ENCODE results near the gene GDF10.

Gene GDF10

DNA sequence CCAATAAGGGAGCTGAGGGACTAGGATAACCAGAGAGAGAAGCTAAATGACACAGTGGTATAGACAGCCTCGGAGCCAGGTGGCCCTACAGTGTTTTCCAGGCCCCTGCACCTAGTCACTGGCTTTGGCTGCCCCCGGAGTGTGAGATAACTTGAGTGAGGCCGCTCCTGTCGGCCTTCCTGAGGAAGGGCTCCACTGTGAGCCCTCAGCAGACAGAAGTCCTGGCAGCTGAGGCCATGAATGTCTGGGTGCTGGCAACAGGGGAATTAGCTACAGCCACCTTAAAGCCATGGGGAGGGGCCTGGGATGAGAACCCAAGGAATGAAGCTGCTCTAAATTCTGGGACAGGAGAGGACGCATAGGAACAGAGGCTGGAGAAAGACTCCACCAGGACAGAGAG is 4.6 kb upstream of the GDF10 start:
- no peak for DNase-seq

DNA sequence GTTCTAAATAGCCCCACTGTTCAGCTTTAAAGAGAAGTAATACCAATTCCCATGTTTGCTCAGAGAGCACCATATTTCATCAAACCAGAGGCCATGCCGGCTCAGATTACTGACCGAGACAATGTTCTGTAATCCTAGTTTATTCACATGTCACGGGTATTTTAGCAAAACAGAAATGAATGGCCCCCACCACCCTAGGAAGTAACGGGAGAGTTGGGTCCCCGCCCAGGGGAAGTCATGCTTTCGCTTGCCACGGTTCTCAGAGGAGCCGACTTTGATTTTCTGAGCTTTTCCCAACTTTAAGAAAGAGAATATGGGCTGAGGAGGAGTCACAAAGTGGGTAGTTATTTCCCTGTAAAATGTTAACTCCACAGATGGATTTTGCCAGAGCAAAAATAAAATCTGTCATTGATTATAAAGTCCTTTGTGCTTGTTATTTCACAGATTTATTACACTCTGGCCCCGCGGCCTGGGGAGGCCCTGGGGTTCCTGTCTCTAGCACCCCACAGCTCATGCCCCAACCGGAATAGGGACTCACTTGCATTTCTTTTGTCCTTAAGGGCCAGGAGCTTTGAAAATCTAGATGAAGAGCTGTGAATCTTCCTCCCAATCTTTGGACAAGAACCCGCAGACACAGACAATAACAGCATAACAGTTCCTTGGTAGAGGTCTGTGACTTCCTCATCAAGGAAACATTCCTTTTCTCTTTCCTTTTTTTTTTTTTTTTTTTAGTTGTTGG is 3.7 kb upstream of the GDF10 start:
- DNase-seq: no peak

DNA sequence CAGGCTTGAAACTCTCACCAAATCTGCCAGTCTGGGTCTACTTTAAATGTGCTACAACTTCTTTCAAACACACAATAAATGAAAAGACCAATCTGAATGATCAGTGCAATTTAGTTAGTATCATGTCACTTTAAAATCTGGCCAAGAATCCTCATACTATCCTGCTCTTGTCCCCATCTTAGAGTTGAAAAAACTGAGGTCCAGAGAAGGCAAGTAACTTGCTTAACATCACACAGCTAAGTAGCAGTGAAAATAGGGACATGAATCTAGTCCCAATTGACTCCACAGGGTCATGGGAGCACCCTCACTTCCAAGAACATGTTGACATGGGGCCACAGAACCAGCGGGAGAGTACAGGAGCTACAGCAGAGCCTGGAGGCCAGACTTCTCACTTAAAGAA is 3.1 kb upstream of the GDF10 start:
- no peak for DNase-seq

DNA sequence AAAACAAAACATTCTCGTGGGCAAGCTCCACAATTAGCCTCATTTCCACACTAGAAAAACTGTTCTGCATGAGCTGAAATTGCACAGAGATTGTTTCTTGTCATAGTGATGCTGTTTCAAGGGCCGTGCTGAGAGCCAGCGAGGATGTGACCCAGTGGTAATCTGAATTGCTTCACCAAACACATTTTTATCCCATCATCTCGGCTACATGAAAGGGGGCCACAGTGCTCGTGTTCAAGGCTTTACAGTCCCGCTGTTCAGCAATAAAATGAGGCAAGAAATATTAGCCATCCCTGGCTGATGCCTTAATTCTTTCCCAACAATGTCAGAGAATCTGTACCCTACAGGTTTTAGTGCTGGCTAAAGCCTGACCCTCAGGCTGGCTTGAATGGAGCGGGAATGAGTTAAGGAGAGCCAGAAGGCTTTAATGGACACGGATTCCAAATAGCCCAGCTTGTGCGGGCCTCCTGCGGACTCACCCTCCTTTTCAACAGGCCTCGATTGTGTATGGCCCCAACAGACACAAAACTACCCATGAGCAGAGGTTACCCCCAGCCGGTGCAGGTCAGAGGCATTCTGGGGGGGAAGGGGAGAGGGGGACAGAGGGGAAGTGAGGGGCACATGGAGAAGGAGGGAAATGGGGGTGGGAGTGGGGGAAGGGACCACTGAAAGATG is 2.0 kb upstream of the GDF10 start:
- DNase-seq: no peak

DNA sequence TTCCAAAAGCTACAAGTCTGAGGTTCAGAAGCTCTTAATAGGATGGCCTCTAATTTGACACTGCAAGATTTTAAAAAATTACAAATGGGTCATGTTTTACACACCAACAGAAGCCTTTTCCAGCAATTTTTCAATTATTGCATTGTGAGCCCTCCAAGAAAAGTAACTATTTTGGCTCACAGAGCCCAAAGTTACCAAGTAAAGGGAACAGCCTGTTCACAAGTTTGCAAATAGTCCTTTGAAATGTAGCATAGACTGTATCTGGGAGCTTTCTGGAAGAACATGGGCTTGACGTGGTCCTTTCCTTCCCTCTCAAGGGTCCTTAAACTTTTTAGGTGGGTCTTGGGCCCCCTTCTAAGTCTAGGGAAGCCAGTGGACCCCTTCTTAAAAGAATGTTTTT is 1.3 kb upstream of the GDF10 start:
- no peak for DNase-seq

DNA sequence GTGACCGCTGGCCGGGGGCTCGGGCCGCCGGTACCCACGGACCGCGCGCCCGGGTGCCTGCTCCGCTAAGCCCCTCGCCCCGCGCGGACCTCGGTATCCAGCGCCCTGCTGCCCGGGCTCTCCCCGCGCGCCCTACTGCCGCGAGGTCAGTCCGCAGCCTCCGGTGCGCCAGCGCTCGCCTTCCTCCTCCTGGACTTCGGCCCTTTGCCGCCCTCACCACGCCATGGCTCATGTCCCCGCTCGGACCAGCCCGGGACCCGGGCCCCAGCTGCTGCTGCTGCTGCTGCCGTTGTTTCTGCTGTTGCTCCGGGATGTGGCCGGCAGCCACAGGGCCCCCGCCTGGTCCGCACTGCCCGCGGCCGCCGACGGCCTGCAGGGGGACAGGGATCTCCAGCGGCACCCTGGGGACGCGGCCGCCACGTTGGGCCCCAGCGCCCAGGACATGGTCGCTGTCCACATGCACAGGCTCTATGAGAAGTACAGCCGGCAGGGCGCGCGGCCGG is 483 bp downstream of the GDF10 start:
- no peak for DNase-seq

DNA sequence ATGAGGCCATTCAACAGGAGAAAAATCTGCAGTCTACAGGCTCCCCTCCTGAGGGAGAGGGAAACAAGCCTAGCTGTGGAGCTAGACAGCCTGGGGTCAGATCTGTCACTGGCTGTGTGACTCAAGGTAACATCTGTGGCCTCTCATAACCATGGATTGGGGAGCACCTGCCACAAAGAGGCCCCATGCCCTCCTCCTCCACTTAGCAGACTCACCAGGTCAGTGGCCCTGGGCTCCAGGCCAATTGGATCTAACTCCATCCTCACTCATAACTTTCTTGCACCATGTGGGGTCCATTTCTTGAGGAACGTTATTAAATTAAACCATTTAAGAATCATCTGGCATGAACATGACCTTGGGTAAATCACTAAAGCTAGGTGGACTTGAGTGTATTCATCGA is 1.8 kb downstream of the GDF10 start:
- DNase-seq: no peak

DNA sequence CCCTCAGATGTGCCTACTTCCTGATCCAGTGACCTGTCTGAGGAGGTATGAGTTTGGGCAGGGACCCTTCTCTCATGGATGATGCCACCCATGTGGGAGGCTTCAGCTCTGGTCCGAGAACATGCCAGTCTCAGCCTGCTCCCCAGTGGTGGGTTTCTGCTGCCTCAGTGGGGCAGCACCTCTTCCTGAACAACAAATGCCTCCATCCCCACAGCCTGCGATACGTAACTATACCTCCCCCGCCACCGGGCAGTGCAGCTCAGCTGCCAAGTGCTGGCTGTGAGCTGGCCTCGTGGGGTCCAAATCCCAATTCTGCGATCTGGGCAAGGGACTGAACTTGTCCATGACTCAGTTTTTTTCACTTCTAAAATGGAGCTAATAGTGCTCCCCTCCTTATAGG is 3.1 kb downstream of the GDF10 start:
- DNase-seq: no peak

DNA sequence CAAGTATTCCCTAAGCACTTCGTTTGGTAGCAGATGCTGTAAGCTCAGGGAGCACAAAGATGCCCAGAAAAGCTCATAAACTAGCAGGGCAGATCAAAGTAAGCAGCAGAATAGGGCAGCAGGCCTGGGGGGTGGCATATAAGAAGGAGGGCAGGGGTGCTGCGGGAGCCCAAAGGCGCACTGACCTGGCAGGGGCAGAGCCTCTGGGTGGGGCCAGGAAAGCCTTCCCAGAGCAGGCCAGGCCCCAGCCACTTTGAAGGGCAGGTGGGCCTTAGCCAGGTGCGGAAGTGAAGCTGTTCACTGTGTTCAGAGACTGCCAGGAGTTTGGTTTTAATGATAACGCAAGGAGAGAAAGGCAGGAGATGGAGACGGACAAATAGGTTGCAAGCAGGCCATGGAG is 3.9 kb downstream of the GDF10 start:
- DNase-seq: no peak

DNA sequence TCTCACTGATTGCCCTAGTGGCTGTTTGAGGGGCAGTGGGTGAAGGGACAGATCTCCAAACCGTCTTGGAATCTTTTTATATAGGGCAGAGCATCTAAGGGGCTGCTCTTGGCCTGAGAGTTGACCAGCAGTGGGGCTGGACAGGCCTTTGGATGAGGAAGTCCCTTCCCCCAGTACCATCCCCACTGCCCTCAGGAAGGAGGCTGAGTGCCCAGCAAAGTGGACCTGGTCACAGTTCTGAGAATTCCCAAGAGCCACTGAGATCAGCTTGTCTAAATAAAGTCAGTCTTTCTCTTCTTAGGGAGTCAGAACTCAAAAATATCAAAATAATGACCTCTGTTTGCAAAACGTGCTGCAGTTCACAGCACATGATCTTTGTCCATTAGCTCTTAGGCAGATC is 5.6 kb downstream of the GDF10 start:
- DNase-seq: no peak

DNA sequence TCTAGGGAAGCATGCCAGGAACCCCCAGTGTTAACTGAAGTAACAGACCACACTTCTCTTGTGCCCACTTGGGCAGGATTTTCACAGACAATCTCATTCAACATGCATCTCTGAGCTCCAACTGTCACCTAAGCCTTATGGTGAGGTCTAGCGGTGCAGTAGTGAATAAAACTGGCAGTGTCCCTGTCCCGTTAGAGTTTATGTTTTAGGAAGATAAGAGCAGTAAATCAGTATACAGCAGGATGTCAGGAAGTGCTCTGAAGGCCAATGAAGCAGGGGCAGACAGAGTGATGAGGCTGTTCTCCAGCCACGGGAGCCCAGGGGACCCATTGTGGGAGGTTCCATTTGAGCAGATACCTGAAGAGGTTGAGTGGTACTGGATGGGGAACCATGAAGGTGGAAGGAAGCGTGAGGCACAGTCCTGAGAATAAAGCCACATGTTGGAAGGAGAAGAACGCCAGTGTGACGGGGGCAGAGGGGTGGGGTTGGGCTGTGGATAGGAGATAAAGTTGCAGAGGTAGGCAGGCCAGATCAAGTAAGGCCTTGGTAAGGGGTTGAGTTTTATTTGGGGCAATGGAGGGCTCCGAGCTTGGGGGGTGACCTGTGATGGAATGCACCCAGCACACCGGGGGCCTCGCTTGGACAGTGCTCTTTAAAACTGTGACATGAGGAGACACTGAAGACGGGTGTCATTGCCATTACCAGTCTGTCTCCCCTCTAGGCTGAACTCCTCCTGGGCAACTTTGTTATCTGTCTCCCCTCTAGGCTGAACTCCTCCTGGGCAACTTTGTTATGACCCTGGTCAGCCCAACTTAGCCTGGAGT is 6.6 kb downstream of the GDF10 start:
- DNase-seq: no peak

DNA sequence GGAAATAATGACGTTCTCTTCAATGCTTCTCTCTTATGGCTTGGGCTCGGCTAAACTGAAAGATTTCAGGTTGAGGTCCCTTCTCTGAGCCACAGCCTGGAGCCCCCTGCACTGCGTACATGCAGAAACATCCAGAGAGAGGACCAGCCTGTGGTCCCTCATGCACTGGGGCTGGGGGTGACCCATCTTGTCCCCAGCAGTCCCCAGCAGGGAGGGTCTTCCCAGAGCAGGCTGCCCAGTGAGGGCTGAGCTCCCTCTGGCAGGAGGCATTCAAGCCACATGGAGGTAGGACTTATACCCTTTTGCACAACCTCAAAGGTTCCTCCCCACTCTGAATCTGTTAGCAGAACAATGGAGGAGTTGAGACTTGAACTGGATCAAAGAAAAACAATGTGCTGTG is 7.4 kb downstream of the GDF10 start:
- no peak for DNase-seq

DNA sequence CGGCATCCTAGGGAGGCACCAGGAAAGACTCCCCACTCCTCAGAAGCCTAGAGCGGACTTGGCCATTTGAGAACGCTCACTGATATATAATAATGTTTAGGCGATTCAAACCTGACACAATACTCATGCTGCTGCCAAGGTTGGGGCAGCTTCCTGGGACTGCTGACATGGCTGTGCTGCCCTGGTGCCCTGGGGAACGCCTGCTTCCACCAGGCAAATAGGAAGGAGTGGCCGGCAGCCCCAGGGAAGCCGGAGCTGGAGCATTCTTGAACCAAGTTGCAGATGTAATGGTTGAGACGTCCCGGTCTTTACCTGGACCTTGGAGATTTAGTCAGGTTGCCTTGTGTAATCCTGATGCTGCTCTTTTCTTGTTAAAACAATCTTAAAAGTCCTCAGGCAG is 8.8 kb downstream of the GDF10 start:
- no peak for DNase-seq

DNA sequence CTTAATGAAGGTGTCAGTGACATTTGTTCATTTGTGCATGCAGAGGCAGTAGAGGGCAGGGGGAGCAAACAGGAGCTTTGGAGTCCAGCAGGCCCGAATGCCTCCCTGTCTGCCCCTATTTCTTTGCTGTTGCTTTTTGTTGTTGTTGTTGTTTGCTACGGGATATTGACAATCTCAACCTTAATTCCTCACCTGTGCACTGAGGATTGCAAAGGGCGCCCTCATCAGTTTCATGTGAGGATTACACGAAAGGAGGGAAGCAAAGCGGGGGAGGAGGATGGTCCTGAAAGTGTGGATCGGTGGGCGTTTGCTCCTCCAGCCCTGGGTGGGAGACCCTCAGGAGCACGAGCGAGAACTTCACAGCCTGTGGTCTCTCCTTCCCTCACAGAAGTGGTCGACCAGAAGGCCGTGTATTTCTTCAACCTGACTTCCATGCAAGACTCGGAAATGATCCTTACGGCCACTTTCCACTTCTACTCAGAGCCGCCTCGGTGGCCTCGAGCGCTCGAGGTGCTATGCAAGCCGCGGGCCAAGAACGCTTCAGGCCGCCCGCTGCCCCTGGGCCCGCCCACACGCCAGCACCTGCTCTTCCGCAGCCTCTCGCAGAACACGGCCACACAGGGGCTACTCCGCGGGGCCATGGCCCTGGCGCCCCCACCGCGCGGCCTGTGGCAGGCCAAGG is 9.6 kb downstream of the GDF10 start:
- DNase-seq: no peak

DNA sequence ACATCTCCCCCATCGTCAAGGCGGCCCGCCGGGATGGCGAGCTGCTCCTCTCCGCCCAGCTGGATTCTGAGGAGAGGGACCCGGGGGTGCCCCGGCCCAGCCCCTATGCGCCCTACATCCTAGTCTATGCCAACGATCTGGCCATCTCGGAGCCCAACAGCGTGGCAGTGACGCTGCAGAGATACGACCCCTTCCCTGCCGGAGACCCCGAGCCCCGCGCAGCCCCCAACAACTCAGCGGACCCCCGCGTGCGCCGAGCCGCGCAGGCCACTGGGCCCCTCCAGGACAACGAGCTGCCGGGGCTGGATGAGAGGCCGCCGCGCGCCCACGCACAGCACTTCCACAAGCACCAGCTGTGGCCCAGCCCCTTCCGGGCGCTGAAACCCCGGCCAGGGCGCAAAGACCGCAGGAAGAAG is 10.1 kb downstream of the GDF10 start:
- DNase-seq: no peak

DNA sequence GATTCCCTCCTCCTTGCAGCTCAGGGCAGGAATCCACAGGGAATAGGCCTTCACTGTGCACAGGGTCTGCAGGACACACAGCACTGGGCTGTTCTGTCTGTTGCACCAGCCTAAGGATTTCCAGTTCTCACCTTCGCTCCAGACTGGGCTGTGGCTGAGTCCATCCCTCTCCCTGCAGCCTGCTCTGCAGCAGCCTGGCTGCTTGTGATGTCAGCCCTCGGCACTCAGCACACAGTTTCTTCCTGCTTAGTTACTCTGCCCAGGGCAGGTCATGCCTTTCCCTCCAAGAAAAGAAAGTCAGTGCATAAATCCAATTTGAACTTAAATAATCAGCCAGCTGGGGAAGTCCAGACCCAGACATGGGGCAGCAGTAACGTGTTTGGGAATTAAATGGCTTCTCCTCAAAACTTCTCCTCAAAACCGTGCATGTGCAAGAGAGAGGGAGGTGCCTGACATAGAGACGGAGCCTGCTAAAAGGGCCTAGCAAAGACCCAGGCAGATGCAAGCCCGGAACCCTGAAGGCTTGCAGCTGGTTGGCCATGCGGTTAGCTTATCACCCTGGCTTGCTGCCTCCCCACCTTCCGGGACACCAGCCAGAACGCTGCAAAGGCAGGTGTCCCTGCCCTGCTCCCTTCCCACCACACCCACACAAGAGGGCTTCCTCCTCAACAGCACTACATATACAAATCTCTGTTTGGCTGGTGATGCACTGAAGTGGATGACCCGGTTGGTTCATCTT is 11.4 kb downstream of the GDF10 start:
- DNase-seq: no peak

DNA sequence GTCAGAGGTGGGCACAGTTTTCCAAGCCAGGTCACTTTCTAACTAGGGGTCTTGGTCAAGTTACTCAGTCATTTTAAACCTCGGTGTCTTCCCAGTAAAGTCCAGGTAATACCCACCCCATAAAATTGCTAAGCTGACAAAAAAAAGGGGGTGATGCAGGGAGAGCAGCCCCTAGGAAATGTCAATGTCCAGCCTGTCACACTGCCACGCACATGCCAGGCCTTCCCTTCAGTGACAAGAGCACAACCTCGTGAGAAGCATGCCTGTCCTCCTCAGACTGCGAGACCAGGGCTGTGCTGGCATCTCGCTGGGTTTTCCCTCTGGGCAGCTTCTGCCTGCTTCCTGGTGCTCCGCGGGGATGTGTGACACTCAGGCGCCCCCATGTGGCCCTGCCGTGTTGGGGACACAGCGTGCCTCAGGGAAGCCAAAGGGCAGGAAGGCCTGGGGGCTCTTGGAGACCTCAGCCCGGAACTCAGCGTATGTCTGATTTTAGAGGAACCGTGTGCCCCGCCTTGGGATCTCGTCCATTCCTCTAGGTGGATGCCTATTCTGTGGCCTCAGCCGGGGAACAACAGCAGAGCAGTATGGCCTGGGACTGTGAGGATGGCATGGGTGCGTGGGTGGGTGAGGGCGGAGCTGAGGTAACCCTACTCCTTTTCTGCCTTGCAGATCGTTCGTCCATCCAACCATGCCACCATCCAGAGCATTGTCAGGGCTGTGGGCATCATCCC is 12.1 kb downstream of the GDF10 start:
- DNase-seq: no peak

DNA sequence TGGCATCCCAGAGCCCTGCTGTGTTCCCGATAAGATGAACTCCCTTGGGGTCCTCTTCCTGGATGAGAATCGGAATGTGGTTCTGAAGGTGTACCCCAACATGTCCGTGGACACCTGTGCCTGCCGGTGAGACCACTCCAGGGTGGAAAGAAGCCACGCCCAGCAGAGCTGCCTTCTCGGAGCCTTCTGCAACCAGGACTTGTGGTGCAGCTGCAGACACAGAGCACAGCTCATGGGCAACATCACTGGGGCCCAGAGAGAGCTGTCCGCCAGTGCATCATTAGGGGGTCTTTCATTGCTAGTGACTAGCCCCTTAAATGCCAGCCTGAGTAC is 12.6 kb downstream of the GDF10 start:
- DNase-seq: no peak

DNA sequence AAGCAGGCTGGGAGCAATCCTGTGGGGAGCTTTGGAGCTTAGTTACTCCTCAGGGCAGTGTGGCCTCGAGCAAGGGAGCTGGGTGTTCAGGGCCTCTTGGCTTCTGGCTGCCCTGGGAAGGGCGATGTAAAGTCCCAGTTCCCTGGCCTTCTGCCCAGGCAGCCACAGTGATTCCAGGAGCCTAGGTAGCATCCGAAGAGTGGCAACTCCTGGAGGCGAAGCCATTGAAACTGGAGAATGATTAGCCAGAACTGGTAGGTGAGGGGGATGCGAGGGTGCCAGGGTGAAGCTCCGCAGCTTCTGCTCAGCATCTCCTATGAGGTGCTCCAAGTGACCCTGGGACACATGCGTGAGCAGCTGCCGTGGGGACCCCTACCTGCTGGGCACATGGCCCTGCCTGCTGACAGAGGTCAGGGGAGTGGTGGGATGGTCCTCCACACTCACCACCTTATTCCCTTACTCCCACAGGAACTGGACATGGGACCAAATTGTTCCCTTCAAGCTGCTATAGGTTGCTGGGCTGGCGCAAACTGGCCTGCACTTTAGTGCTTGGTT is 14.5 kb downstream of the GDF10 start:
- no peak for DNase-seq

DNA sequence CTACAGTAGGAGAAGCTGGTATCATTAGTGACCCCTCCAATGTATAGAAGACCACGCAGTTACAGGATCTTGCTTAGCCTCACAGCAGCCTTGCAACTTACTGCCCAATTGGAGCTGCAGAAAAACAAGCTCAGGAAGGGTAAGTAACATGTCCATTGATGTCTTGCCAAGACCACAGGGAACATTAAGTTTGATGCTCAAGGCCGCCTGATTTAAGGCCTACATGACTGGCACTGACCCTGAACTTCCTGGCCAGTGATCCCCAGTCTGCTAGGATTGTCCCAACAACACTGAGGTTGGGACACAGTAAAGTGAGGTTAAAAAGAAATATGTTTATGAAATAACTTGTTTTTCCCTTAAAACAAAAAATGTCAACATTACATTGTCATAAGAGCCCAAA is 15.4 kb downstream of the GDF10 start:
- no peak for DNase-seq

DNA sequence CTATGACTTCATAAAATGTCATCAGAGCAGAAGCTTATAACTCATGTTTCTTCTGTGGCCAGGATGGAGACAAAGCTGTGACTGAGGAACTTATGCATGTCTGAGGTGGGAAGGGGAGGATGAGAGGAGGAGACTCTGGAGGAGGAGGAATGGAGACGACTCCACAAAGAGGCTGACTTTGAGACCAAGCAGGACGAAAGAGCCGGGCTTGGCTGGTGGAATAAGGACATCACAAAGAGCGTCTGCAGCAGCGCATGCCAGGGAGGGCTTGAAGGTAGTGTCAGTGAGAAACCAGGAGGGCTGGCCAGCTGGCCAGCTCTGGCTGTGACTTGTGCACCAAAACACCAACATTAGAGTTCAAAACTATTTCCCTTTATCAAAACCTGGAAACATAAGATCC is 16.1 kb downstream of the GDF10 start:
- no peak for DNase-seq

DNA sequence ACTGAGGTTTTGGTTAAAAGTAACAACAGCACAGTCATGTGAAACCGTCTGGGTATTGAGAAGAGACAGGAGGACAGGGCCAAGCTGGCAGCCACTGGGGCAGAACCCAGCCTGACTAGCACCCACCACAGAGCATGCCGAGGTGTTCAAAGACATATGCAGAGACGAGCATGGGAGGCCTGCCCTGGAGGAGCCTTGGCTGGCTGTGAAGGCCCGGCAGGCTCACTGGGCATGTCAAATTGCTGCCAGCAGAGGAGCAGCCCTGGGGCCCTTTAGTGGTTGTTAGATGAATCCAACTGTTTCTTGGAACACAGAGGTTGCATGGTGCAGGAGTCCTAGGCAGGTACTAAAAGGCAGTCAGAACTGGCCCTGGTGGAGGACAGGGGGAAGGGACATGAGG is 17.3 kb downstream of the GDF10 start:
- DNase-seq: no peak

Data from SIG-M5 (cell line).